HG03097 (cell line): ENCODE data around the gene ADGRF3.
A peak's percentile ranks its signal among the peaks of the same experiment; 100 is the strongest.
"Not testable (repeated sequence)": the region's sequence is repeated elsewhere in the genome, so short reads cannot be mapped to it uniquely, and the experiment has no call there.

ENCODE experiments used
- ATAC-seq: cut with Tn5 transposase; IDR thresholded peaks from one replicate; pipeline ENCODE4 v1.9.1; 2021; ENCODE audit not compliant: unreplicated experiment, low FRiP score

ADGRF3 gene

DNA sequence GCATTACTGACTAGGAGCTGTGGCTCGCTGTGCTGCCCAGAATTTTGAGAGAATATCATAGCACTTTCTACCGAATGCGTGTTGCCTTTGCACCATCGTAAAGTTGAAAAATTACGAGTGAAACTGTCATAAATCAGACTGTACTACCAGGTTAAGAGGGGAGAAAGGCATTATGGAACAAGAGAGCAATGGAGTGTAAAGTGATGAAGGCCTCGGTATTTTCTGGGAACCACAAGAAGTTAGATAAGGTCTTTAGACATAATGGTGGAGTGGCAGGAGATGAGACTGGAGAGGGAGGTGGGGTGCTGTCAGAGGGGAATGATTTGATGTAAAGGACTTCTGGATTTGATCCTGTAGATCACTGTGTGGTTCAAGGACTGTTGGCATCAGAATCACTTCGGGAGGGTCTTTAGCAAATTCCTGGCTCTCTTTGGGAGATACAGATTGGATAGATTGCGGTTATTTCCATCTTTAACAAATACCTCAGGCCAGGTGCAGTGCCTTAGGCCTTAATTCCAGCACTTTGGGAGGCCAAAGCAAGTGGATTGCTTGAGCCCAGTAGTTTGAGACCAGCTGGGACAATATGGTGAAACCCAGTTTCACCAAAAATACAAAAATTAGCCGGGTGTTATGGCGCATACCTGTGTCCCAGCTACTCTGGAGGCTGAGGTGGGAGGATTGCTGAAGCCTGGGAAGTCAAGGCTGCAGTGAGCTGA, 4.9 kb upstream of the ADGRF3 start:
- no peak for ATAC-seq

DNA sequence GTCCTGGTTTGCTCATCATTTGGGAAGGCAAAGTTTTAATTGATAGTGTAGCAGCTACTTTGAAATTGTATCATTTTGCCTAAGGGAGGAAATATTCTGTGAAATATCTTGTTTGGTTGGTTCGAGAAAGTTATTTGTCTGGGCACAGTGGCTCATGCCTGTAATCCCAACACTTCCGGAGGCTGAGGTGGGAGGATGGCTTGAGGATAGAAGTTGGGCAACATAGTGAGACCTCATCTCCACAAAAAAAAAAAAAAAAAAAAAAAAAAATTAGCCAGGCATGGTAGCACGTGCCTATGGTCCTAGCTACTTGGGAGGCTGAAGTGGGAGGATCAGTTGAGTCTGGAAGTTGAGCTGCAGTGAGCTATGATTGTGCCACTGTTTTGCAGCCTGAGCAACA, 3.1 kb upstream of the ADGRF3 start:
- no peak for ATAC-seq

DNA sequence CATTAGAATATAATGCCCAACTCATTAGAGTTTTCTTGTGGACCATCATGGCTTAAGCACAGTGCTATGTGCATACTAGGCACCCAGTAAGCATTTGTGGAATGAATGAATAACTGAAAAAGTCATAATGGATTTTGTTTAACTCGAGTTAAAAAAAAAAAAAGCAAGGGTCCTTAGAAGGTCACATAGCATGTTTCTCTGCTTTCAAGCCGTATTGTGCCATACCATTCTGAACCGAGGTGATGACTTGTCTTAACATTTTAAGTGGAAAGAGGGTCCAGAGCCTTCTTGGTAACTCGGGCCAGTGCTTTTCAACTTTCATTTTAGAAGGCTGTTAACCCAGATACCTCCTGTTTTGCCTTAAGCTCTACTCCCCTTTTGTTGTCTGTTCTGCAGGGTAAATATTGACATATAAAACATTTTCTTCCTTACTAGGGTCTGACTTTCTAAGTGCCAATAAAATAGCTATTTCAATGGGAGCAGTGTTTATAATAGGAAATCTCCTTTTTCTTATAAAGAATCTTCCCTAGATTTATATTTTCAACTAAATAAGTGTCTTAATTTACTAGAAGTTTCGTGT, 787 bp upstream of the ADGRF3 start:
- ATAC-seq, result no peak

DNA sequence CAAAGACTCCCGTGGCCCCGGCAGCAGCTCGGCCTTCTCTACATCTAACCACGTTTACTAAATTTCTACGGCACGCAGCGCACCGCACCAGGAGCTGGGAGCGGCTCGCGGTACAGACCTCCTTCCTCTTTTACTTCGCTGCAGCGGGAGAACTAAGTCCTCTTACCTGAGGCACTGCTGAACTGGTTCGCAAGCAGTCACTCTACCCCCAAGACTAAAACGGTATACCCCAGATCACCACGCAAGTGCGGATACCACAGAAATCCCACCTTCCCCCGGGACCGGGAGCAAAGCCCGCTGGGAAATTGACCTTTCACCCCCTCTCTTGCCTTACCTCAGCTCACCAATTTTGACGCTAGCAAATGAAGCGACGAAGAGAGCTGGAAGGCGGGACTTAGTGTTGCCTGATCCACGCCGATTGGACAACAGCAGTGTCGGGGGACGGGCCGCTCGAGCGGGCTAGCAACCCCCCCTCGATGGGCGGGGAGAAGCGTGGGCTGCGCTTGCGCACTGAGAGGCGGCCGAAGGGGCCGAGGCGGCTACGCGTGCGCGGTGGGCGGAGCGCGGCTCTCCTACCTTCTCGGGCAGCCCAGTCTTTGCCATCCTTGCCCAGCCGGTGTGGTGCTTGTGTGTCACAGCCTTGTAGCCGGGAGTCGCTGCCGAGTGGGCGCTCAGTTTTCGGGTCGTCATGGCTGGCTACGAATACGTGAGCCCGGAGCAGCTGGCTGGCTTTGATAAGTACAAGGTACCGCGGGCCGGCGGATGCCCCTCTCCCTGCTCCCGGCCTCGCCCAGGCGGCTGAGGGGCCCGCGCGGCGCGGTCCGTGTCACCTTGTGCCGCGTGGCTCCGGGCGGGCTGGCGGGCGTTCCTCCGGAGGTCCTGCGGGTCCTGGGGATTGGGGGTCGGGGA, 790 bp downstream of the ADGRF3 start, which contains the start of gene SELENOI:
Gene SELENOI (plus strand): TSS at position 599 of the 909 bp plus-strand sequence. CDS start 90 bp downstream, at position 689.
- peak; percentile 95 for ATAC-seq

DNA sequence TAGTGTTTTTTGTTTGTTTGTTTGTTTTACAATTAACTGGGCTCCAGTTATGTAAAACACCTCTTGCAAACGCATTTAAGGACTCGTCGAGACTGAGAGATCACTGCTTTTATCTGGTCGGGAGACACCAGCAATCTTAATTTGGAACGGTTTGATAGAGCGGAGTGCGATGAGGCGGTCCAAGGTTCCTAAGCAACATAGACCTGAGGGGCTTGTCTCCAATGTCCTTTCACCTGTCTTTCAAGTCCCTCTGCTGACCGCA, 1.4 kb downstream of the ADGRF3 start:
- ATAC-seq, result no peak

DNA sequence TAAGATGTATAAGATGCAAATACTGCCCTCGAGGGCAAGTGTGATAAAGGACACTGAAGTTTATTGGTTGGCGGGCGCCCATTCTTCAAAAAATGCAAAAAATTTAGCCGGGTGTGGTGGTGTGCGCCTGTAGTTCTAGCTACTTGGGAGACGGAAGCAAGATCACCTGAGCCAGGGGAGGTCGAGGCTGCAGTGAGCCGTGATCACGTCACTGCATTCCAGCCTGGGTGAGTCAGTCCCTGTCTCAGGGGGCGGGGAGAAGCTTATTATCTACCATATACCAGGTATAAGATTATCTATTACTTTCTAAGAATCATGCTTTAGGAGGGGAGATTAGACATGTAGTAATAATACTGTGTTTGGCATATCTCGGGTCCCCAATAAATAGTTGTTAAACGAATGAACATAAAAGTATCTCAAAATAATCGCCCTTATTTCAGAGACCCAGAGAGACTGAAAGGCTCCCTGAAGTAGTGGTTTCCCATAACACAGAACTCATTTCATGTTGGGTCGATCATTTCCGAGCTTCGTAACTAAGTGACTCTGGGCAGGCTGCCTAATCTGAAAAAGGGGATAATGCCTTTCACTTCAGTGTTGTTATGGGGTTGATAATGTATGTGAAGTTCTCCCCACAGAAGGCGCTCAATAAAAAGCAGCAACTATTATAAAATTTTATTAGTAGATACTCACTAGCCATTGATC, 1.9 kb downstream of the ADGRF3 start:
- no peak for ATAC-seq

DNA sequence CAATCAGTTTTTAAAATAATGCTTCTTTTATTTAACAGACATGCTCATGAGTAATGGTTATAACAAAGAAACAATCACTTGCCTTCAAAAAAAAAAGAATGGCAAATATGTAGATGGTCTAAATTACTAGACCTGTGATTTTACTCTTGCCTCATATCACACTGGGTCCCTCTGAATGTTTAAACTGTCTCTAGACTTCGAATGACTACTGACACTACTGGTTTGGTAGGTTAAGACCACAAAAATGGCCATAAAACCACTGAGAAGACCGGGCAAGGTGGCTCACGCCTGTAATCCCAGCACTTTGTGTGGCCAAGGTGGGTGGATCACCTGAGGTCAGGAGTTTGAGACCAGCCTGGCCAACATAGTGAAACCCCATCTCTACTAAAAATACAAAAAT, 5.8 kb downstream of the ADGRF3 start:
- no peak for ATAC-seq

DNA sequence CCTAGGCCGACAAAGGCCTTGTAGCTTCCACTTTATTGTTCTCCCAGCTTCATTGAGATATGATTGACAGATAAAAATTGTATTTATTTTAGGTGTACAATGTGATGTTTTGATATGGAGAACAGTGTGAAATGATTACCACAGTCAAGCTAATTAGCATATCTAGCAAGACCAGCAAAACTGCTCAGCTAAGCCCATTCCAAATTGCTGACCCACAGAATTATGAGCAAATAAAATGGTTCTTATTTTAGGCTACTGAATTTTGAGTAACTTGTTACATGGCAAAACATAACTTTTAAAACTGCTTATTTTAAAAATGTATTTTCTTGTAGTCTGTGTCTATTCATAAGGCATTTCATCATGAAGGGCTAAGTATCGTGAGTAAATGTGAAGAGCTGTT, 9.3 kb downstream of the ADGRF3 start:
- no peak for ATAC-seq

DNA sequence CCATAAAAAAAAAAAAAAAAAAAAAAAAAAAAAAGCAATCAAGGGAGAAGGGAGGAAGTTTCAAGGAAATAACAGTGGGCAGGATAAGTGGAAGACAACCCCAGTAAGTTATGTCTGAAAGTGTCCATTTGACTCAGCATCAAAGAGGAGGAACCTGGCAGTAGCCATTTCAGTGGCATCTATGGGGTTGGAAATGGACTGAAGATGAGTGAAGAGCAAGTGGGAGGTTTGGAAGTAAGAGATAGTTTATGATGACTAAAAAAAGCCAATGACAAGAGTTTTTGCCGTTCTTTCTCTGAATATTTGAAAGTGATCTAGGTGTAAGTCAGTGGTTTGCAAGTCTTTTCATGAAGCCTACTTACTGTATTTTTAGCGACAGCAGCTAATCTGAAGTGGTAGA, 9.9 kb downstream of the ADGRF3 start:
- no peak for ATAC-seq

DNA sequence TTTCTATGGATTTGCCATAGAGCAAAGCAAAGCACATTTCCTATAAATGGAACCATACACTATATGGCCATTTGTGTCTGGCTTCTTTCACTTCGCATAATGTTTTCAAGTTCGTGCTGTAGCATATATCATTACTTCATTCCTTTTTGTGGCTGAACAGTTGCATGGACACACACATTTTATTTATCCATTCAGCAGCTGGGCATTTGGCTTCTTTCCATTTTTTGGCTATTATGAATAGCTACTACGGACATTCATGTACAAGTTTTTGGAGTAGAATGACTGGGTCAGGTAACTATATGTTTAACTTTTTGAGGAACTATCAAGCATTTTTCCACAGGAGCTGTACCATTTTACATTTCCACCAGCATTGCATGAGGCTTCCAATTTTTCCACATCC, 11.4 kb downstream of the ADGRF3 start:
- ATAC-seq, result no peak

DNA sequence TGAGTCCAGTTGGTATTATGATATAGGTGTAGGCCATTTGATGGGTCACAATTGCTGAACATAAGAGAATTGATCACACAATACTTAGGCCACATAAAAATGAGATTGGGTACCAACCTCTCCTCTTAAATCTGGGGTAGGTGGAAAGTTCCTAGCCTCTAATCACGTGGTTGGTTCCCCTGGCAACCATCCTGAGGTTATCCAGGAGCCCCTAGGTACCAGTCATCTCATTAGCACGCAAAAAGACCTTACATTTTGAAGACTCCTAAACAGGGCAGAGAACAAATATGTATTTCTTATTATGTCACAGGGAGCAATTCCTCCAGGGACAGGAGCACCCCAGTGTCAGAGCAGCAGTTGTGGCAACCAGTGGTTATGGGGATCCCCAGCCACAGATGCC, 13.3 kb downstream of the ADGRF3 start:
- no peak for ATAC-seq

DNA sequence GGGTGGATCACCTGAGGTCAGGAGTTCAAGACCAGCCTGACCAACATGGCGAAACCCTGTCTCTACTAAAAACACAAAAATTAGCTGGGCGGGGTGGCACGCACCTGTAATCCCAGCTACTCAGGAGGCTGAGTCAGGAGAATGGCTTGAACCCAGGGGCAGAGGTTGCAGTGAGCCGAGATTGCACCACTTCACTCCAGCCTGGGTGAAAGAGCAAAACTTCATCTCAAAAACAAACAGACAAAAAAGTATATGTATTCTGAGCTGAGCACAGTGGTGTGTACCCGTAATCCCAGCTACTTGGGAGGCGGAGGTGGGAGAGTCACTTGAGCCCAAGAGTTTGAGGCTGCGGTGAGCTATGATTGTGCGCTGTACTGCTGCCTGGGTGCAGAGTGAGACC, 15.3 kb downstream of the ADGRF3 start:
- ATAC-seq, result not testable (repeated sequence)

DNA sequence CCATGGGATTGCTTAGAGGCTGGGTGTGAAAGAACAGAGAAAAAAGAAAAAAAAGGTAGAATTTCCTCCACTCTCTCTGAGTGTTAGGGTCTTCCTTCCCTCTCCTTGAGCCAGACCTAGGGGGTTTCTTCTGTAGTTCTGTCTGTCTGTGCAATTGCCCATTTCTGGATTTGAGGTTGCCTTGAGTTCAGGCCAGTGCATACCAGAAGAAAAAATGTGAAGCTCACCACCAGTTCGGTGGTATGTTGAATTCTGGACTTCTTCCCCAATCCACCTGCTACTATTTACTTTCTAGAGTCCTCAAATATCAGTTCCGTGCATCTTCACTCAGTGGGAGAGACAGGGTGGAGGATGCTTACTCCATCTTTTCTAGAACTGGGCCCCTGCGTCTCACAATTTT, 16.0 kb downstream of the ADGRF3 start:
- ATAC-seq, result no peak

DNA sequence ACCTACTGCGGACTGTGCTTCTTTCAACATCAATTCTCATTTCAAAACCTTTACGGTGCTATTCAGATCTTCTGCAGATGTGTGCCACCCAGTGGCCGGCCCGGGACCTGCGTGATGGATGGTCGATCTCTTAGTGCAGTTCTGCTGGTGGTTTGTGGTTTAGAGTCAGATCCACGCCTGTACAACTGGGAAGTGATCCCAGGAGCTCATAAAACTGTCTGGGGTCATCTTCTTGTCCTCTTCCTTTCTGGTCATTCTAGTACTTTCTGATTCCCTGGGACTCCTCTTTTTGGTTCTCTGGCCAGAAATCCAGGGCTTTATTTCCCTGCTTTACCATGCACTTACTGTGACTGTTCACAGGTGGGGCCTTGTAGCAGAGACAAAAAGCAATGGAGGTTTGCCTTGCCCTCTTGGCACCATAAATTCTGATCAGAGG, 16.5 kb downstream of the ADGRF3 start:
- ATAC-seq, result no peak

DNA sequence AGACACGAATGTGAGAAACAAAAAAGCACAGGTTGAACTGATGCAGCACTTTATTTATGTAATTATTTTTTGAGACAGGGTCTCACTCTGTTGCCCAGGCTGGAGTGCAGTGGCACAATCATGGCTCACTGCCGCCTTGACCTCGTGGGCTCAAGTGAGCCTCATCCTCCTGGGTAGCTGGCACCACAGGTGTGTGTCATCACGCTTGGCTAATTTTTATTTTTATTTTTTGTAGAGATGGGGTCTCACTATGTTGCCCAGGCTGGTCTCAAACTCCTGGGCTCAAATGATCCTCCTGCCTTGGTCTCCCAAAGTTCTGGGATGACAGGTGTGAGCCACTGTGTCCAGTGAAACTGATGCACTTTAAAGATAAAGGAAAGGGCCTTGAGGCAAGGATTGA, 17.5 kb downstream of the ADGRF3 start:
- ATAC-seq, result not testable (repeated sequence)

DNA sequence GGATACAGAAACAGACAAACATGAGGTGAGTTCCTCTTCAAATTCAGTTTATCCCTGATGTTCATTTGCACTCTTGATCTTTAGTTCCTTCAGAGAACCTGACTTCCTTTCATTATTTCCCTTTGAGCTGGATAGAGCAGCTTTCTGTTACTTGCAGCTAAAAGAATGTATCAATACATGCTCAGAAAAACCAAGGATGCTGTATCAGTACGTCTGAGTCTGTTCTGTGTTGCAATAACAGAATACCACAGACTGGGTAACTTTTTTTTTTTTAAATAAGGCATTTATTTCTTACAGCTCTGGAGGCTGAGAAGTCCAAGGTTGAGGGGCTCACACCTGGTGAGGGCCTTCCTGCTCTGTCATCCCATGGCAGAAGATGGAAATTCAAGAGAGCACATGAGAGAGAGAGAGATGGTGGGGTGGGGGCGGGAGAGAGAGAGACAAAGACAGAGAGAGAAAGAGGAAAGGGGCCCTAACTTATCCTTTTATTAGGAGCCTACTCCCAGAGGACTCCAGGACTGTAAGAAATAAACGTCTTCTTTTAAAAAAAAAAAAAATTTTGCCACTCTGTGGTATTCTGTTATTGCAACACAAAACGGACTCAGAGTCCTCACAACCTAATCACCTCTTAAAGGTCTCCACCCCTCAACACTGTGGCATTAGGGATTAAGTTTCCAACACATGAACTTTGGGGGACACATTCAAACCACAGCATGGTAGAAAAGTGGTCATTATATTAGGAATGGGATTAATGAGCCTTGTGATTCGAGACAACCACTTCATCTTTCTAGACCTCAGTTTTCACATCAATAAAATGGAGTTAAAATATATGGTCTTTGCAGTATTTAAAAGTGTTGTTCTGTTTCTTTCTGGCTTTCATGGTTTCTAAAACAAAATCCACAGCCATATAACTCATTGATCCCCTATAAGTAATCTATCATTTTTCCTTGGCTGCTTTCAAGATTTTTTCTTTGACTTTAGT, 19.0 kb downstream of the ADGRF3 start:
- no peak for ATAC-seq

DNA sequence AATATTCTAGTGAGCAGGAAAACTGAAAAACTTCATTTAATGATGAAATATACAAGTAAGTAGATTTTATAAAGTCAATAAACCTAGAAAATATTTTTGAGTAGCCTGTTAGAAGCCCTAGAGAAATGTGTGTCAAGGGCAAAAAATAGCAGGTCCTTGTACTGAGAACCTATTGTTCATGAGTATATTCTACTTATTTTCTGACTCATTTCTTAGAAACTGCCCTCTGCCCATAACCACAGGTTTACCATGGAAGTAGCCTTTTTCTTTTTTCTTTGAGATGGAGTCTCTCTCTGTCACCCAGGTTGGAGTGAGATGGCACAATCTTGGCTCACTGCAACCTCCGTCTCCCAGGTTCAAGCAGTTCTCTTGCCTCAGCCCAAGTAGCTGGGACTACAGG, 20.1 kb downstream of the ADGRF3 start:
- ATAC-seq, result no peak

DNA sequence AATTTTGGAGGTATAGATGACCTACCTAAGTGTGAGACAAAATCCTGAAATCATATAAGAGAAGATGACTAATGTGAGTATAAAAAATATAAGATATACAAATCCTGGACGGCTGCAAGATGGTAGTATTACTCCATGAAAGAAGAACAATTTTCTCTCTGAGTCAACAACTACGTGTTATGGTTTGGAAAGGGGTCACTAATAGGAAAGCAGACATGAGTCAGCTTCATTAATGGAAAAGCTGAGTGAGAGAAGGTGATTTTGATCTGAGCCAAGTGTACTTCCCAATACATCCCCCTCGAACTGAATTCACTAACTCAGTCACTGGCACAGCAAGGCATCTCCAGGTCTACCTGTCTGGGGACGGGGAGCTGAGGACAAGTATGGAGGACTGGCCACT, 20.7 kb downstream of the ADGRF3 start:
- ATAC-seq, result no peak

DNA sequence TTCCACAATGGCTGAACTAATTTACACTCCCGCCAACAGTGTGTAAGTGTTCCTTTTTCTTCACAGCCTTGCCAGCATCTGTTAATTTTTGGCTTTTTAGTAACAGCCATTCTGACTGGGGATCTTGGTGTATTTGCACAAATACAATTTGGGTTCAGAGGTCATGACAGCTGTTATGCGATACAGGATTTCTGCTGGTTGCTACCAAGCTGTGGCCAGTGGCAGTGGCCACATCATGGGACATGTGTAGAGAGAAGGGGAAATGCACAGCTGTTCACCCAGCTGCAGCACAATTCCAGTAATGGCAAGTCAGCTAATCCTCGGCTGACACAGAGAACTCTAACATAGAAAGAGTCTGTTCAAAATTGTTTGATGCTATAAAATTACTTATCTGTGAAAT, 21.7 kb downstream of the ADGRF3 start:
- no peak for ATAC-seq

DNA sequence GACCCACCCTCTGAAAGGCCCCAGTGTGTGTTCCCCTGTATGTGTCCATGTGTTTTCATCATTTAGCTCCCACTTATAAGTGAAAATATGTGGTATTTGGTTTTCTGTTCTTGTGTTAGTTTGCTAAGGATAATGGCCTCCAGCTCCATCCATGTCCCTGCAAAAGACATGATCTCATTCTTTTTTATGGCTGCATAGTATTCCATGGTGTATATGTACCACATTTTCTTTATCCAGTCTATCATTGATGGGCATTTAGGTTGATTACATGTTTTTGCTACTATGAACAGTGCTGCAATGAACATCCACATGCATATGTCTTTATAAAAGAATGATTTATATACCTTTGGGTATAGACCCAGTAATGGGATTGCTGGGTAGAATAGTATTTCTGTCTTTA, 22.1 kb downstream of the ADGRF3 start:
- ATAC-seq, result not testable (repeated sequence)
